ENCODE results near the gene LMF1.

- TF ChIP-seq CTCF (IDR thresholded peaks at IDR 0.05; ENCODE audit: low read depth, low read length) (no peak), POLR2A (IDR thresholded peaks at IDR 0.05; ENCODE audit: extremely low read depth, insufficient read length) (no peak), MYC (IDR thresholded peaks at IDR 0.05; ENCODE audit: low read depth, low read length) (no peak), MAX (IDR thresholded peaks at IDR 0.05; ENCODE audit: low read depth, low read length) (no peak)
These were observed 91.3 kb downstream of the LMF1 start for GRCh38 chr16:879461-879861.
